Activated CD4-positive, alpha-beta T cell treated with anti-CD3 and anti-CD28 coated beads, Interleukin-2, amount 50 U/mL, for 24 hours (primary cell): Measurements from ENCODE around the gene FAM241A.

Experiments
- DNase-seq, 2 donors: peaks; one replicate each; pipeline ENCODE4 v3.0.0-alpha.2; 2020; ENCODE audit warnings: low read depth in 1 of 2, low spot score in 1 of 2

Gene FAM241A

GRCh38 chr4:112213091-112213490, 67.8 kb downstream of the FAM241A start:
- DNase-seq: no peak

GRCh38 chr4:112213856-112214255, 68.6 kb downstream of the FAM241A start:
- DNase-seq: no peak

- no peak for DNase-seq
Observed at GRCh38 chr4:112214390-112215264, 69.4 kb downstream of the FAM241A start.

GRCh38 chr4:112219826-112220366, 74.6 kb downstream of the FAM241A start:
- DNase-seq: no peak

- DNase-seq: no peak
Observed at GRCh38 chr4:112222219-112222955, 77.1 kb downstream of the FAM241A start.

- no peak for DNase-seq
Observed at GRCh38 chr4:112225157-112225556, 79.9 kb downstream of the FAM241A start.

- DNase-seq: peak; percentile 94
Observed at GRCh38 chr4:112230879-112231778, 85.9 kb downstream of the FAM241A start.

- DNase-seq: peak; percentile 50 to 56
Observed at GRCh38 chr4:112231779-112232713, 86.8 kb downstream of the FAM241A start, which contains the start of gene AP1AR. Gene AP1AR, plus strand, starts transcription at chr4:112231787. Its CDS starts 305 bp downstream, at chr4:112232092.

- peak in 1 of 2 donors; percentile 51 for DNase-seq
Observed at GRCh38 chr4:112234952-112235609, 89.8 kb downstream of the FAM241A start.

GRCh38 chr4:112236040-112236439, 90.8 kb downstream of the FAM241A start:
- DNase-seq: no peak

- DNase-seq: no peak
Observed at GRCh38 chr4:112238833-112239232, 93.6 kb downstream of the FAM241A start.
